Mesenteric fat pad (tissue), 1 donor: ENCODE data around the gene TNFSF13B. TPM values are rescaled to one million over a fixed set of nuclear protein-coding genes. Genes with fewer than 3 reads are reported as not detected.

Source experiments
- DNase-seq: peaks from one replicate; pipeline ENCODE4 v3.0.0-alpha.2; 2020; ENCODE audit warnings: low spot score
- total RNA-seq: library from RNA; stranded (reverse); fragmentation: NEBNext Ultra II Directional; extraction: Animal tissue kit (Norgen Biotek cat#: 25700); gene quantifications from one replicate; pipeline ENCODE4 v1.2.1, GENCODE V29; 2021
- donor health status: DM: yes; HTN: yes; CAD: no.

The TNFSF13B gene
- total RNA-seq, 1 donor from 2014 or later: 7.0 TPM

GRCh38 chr13:108345016-108345415, 75.5 kb downstream of the TNFSF13B start:
- DNase-seq: no peak

GRCh38 chr13:108346376-108346775, 76.9 kb downstream of the TNFSF13B start:
- no peak for DNase-seq

- DNase-seq: no peak
Measured at GRCh38 chr13:108349269-108349668, 79.8 kb downstream of the TNFSF13B start.

- no peak for DNase-seq
Measured at GRCh38 chr13:108350579-108350978, 81.1 kb downstream of the TNFSF13B start.

- no peak for DNase-seq
Measured at GRCh38 chr13:108352599-108352998, 83.1 kb downstream of the TNFSF13B start.

- no peak for DNase-seq
Measured at GRCh38 chr13:108357228-108357627, 87.7 kb downstream of the TNFSF13B start.

Other genes with a start within 250 kb of the TNFSF13B start
- 12.3 TPM for gene LIG4, start 54.2 kb upstream of the TNFSF13B start, total RNA-seq
- gene ABHD13, start 51.3 kb upstream of the TNFSF13B start, total RNA-seq: 8.5 TPM